Daoy (cell line): ENCODE data around the gene GOLGA6L9. TPM values are rescaled to one million over a fixed set of nuclear protein-coding genes. Genes with fewer than 3 reads are reported as not detected.
"Not testable (repeated sequence)": the region's sequence is repeated elsewhere in the genome, so short reads cannot be mapped to it uniquely, and the experiment has no call there.

ENCODE experiments used
- DNase-seq: peaks from one replicate; pipeline ENCODE4 v3.0.0-alpha.2; 2015; ENCODE audit warnings: low read depth
- total RNA-seq: library from RNA; depleted of rRNA; stranded (reverse); fragments of >200 nt; shearing (Covaris generic); gene quantifications from 2 replicates; pipeline ENCODE4 v1.2.3, GENCODE V29; 2014; rRNA removed

The GOLGA6L9 gene
- total RNA-seq: 2.0 and 2.1 TPM in 2 replicates

GRCh38 chr15:82429693-82430092, at the start of gene GOLGA6L9:
TSS of gene GOLGA6L9 (plus strand) at chr15:82429816. CDS start at chr15:82430080, 264 bp downstream.
- DNase-seq: not testable (repeated sequence)

- DNase-seq: not testable (repeated sequence)
Measured at GRCh38 chr15:82381330-82381955, 48.2 kb upstream of the GOLGA6L9 start.

DNA sequence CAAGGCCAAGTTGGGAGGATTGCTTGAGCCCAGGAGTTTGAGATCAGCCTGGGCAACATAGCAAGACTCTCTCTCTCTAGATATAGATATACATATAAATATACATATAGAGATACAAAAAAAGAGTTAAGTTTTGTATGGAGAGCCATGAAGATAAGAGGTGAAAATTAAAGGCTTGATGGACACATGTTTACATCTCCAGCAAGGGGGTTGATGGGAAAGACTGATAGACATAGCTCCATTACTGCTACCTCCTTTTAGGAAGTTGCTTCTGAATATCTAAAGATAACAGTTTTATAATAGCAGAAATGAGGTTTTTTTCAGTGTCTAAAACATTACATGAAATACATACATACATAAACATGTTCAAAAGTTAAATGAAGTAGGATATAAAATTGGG, 42.4 kb upstream of the GOLGA6L9 start:
- DNase-seq: not testable (repeated sequence)

- DNase-seq: not testable (repeated sequence)
Measured at GRCh38 chr15:82390152-82390551, 39.5 kb upstream of the GOLGA6L9 start.

DNA sequence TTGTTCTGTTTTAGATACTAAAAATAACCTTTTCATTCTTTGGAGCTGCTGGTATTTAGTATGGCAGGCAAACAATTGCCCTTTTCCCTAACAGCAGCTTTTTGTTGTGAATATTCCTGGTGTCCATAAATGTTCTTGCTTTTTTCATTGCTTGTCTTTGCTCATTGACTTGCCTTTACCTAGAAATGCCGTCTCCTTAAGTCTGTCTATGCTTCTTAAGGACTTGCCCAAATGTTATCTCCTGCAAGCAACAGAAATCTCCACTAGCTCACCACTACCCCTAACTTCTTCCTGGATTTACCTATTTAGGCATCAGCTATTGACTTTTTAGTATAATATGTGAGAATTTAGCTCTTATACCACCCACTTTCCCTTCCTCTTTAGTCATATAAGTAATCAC, 37.5 kb upstream of the GOLGA6L9 start:
- DNase-seq: not testable (repeated sequence)

GRCh38 chr15:82393671-82394070, 35.9 kb upstream of the GOLGA6L9 start:
- DNase-seq: peak; percentile 13

GRCh38 chr15:82395788-82396187, 33.8 kb upstream of the GOLGA6L9 start:
- DNase-seq: not testable (repeated sequence)

GRCh38 chr15:82397817-82398216, 31.8 kb upstream of the GOLGA6L9 start:
- DNase-seq: no peak

- no peak for DNase-seq
Measured at GRCh38 chr15:82398785-82399184, 30.8 kb upstream of the GOLGA6L9 start.

- not testable (repeated sequence) for DNase-seq
Measured at GRCh38 chr15:82399366-82400103, 30.1 kb upstream of the GOLGA6L9 start.

DNA sequence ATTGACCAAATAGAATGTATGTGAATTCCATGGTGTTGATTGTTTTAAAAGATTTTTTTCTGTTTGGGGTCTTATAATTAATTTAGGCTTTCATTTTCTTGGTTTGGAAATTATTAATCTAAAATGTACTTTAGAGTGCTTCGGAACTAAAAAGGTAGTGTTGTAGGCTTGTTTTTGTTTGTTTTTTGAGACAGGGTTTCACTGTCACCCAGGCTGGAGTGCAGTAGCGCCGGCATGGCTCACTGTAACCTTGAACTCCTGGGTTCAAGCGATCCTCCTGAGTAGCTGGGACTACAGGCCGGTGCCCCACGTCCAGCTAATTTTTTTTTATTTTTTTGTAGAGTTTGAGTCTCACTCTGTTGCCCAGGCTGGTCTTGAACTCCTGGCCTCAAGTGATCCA, 27.7 kb upstream of the GOLGA6L9 start:
- DNase-seq: not testable (repeated sequence)

DNA sequence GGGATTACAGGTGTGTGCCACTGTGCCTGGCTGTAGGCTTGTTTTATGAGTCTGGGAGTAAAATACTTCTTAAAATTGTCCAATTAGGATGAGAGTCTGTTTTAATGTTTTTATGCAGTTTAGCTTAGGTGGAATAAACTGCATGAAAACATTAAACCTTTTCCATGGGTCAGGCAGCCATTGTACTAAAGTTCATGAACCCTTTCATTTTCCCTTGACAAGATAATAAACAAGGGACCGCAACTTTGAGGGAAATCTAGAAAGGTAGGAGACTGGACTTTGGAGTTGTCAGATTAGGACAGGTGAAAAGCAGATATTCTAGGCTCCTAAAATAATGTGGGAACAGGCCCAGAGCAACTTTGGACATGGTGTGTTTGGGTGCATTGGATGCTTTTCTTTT, 27.3 kb upstream of the GOLGA6L9 start:
- DNase-seq: not testable (repeated sequence)

DNA sequence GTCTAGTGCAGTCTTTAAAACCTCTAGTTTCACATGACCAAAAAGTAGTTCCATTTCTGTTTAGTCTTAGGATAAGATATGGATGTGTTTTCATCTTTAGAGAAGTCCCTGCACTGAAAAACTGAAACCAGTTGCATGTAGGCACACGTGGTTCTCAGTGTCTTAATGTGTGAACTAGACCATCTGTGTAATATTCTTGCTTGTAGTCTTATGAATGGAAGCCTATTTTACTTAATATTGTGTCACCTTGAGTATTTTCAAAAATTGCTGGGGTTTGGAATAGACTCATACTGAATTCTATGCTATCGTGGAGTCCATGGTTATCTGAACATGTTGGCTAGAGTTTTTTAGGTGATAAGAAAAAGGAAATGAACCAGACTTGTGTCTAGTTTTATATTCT, 23.4 kb upstream of the GOLGA6L9 start:
- DNase-seq: not testable (repeated sequence)

DNA sequence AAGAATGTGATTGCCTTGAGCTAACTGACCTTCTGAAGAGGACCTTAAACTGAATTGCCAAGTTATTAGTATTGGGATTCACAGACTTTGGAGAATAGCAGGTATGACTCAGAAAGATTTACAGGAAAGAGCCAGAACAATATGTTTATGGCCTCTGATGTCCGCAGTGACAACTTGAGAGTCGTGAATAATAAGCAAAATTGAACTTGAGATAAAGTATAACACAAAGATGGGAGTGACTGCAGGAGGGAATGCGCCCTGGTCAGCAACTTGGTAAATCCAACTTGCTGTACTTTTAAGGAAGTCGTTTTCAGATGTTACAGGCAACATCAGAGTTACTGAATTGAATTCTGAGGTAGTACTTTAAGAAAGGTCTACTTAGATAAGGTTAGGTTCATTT, 19.3 kb upstream of the GOLGA6L9 start:
- DNase-seq: not testable (repeated sequence)

DNA sequence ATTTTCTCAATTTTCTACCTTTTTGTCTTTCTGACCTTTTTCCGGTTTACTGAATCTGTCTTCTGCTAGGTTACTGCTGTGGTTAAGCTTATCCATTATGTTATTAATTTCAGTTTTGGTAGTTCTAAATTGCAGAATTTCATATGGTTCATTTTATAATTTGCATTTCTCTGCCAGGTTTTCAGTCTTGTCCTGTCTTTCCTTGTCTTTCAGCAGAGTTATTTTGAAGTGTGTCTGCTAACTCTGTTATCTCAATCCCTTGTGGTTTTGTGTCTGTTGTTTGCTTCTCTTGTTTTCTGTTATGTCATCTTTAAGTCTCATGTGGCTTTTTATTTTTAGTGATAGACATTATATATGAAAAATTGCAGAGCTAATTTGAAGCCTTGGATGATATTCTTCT, 18.0 kb upstream of the GOLGA6L9 start:
- not testable (repeated sequence) for DNase-seq

GRCh38 chr15:82414525-82415191, 15.0 kb upstream of the GOLGA6L9 start:
- DNase-seq: not testable (repeated sequence)

DNA sequence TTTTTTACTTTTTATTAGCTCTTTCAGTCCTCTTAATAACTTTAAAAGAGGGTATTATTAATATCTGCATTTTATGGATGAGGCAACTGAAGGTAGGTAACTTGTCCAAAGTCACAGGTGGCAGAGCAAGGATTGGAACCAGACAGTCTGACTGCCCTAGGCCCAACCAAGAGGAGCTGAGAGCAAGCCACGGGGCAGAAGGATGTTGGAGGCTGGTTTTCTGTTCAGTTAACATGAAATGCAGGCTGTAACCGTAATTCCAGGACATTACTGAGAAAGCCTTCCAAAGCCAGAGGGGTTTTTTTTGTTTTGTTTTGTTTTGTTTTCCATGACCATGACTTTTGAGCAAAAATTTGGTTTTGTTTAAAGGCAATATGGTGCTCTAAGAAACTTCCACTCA, 9.1 kb upstream of the GOLGA6L9 start:
- not testable (repeated sequence) for DNase-seq

GRCh38 chr15:82420966-82421365, 8.7 kb upstream of the GOLGA6L9 start:
- not testable (repeated sequence) for DNase-seq

DNA sequence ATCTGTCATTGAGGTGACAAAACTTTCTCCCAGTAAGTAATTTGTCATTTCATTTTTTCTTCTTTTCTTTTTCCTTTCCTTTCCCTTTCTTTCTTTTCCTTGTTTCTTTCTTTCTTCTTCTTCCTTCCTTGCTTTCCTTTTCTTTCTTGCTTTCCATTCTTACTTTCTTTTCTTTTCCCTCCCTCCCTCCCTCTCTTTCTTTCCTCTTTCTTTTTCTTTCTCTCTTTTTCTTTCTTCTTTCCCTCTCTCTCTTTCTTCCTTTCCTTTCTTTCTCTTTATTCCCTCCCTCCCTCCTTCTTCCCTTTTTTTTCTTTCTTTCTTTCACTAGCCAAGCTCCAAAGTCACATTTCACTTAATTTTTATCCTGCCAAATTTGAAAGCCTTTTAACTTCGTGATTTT, 2.5 kb upstream of the GOLGA6L9 start:
- DNase-seq: not testable (repeated sequence)

- not testable (repeated sequence) for DNase-seq
Measured at GRCh38 chr15:82445420-82445819, 15.8 kb downstream of the GOLGA6L9 start.

GRCh38 chr15:82457336-82457735, 27.7 kb downstream of the GOLGA6L9 start:
- DNase-seq: not testable (repeated sequence)

- DNase-seq: not testable (repeated sequence)
Measured at GRCh38 chr15:82465629-82466028, 36.0 kb downstream of the GOLGA6L9 start.
